ENCODE results near the gene SLIT3. TPM values are rescaled to one million over a fixed set of nuclear protein-coding genes. Genes with fewer than 3 reads are reported as not detected.

The SLIT3 gene
- total and polyA plus RNA-seq, 9 of the 15 experiments (the other 6 are each of a cell fraction or from before 2014, with no cell fraction given) = 0.01 to 0.04 TPM; not detected in 7

GRCh38 chr5:168697034-168697720, 603.8 kb downstream of the SLIT3 start:
- POLR2A ChIA-PET = interaction anchor here (0.7 kb wide), 1 partner anchor 118 kb away, joined by 3 read pairs; the partner anchor contains the start of gene PANK3
- WGBS (ENCODE audit: insufficient coverage, low coverage, missing lambda C conversion rate) = under 1% methylated on average over 11 of the region's 11 CpGs
- TF ChIP-seq ZBTB1 (CRISPR knock-in tag; IDR thresholded peaks at IDR 0.05; ENCODE audit: borderline replicate concordance, low read depth) (no peak), POU5F1 (IDR thresholded peaks at IDR 0.05; ENCODE audit: borderline replicate concordance, low read depth, low read length, partially characterized antibody) (no peak), ZBTB7A (IDR thresholded peaks at IDR 0.05; ENCODE audit: borderline replicate concordance, control insufficient read depth, low read depth, low read length) (no peak), ZNF644 (tag; IDR thresholded peaks at IDR 0.05; ENCODE audit: low read depth) (no peak), ZKSCAN3 (CRISPR knock-in tag; IDR thresholded peaks at IDR 0.05) (no peak), MCM2 (IDR thresholded peaks at IDR 0.05; ENCODE audit: low read depth) (no peak), ZNF239 (CRISPR knock-in tag; IDR thresholded peaks at IDR 0.05) (no peak), YY1 (IDR thresholded peaks at IDR 0.05; ENCODE audit: borderline replicate concordance in 1 of 3, control insufficient read depth in 1 of 3, extremely low read depth in 1 of 3, insufficient read depth in 3 of 3, insufficient read length in 1 of 3, insufficient replicate concordance in 2 of 3, low read depth in 1 of 3, low read length in 2 of 3) (no peak), ZNF263 (CRISPR knock-in tag; IDR thresholded peaks at IDR 0.05; ENCODE audit: borderline replicate concordance) (no peak)
- TF ChIP-seq, protein P1, sequence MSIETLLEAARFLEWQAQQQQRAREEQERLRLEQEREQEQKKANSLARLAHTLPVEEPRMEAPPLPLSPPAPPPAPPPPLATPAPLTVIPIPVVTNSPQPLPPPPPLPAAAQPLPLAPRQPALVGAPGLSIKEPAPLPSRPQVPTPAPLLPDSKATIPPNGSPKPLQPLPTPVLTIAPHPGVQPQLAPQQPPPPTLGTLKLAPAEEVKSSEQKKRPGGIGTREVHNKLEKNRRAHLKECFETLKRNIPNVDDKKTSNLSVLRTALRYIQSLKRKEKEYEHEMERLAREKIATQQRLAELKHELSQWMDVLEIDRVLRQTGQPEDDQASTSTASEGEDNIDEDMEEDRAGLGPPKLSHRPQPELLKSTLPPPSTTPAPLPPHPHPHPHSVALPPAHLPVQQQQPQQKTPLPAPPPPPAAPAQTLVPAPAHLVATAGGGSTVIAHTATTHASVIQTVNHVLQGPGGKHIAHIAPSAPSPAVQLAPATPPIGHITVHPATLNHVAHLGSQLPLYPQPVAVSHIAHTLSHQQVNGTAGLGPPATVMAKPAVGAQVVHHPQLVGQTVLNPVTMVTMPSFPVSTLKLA (conservative IDR thresholded peaks at IDR 0.05) = no peak

More at GRCh38 chr5:168697034-168697720, 603.8 kb downstream of the SLIT3 start:
- Histone ChIP-seq H3K9ac (ENCODE audit: insufficient read depth in 1 of 2, low read depth in 2 of 2, low read length in 2 of 2) (no peak overlapping the region), H3K4me1 (replicated peaks in 1 of 2; ENCODE audit: control insufficient read depth in 2 of 2, insufficient read depth in 2 of 2, low read length in 2 of 2) (peaks cover 6 to 11% of the 10 kb centered on the region in 2 experiments; a peak in 4 of 5 replicates), H3K4me2 (ENCODE audit: insufficient read depth, low read length) (no peak overlapping the region), H2AFZ (ENCODE audit: low read depth, low read length) (no peak overlapping the region), H3K79me2 (ENCODE audit: control insufficient read depth, insufficient read depth, low read length) (no peaks in the 10 kb centered on the region), H3K4me3 (no peak overlapping the region), H3K9me3 (replicated peaks; ENCODE audit: control insufficient read depth, insufficient read depth, low read depth, low read length) (no peaks in the 10 kb centered on the region), H4K20me1 (replicated peaks; ENCODE audit: control insufficient read depth, insufficient read depth, low read length) (no peaks in the 10 kb centered on the region), H3K27ac (ENCODE audit: extremely low read depth, low read depth, low read length) (no peak overlapping the region), H3K27me3 (ENCODE audit: control insufficient read depth in 2 of 2, insufficient read depth in 2 of 2, low read length in 2 of 2) (peaks cover 3 to 16% of the 10 kb centered on the region in 2 experiments; a peak in 3 of 5 replicates), H3K36me3 (ENCODE audit: control insufficient read depth, insufficient read depth, low read length) (no peaks in the 10 kb centered on the region), H3K9me1 (ENCODE audit: control insufficient read depth, insufficient read depth, low read length) (no peaks in the 10 kb centered on the region)
- ATAC-seq (no peak), DNase-seq (ENCODE audit: extremely low read depth in 1 of 4, low spot score in 3 of 4) (no peak), FAIRE-seq (no peak)
- intact Hi-C loops (cut with micrococcal nuclease) = no loop called here
- in situ Hi-C loops (cut with MboI) = loop anchor here (10.0 kb wide), 1 partner anchor 598 kb away; no protein-coding TSS in a partner anchor
- BruUV-seq (replicated peaks) = no TSS peak
- CTCF ChIA-PET (ENCODE audit: low intra/inter-chr PET ratio) = no interaction called here
